IMR-90 (cell line): ENCODE measurements around the gene SEMA5A. TPM values are rescaled to one million over a fixed set of nuclear protein-coding genes. Genes with fewer than 3 reads are reported as not detected.
A peak's percentile ranks its signal among the peaks of the same experiment; 100 is the strongest.

Experiments
- ATAC-seq: fragments of 200-7000 bp; cut with Tn5 transposase; 2 replicates; pipeline ENCODE4 v1.9.1; 2020; ENCODE audit warnings: low read depth, mild to moderate bottlenecking, moderate library complexity
- BruUV-seq: library from RNA; stranded (reverse); fragments of 400-500 nt; replicated peaks from 2 replicates; lab custom pipeline; 2021; lab: Mats Ljungman, UMichigan
- CTCF ChIA-PET: fragments of 300-600 bp; formaldehyde crosslinking; extraction: SDS; loops from one replicate; lab custom pipeline; 2021; ENCODE audit warnings: antibody characterized with exemption; lab: Yijun Ruan, JAX
- POLR2A ChIA-PET: fragments of 300-600 bp; sonication (Branson Sonifier 250); formaldehyde crosslinking; loops from one replicate; lab custom pipeline; 2022; ENCODE audit warnings: antibody characterized with exemption; ENCODE audit not compliant: unreplicated experiment; lab: Charles Lee
- DNase-seq: peaks from one replicate; pipeline ENCODE4 v3.0.0; 2013
- H2AFZ ChIP-seq: replicated peaks from 2 replicates; pipeline ENCODE3; 2013; ENCODE audit warnings: low read length, mild to moderate bottlenecking; ENCODE audit not compliant: poor library complexity
- H2AK5ac ChIP-seq: 2 replicates; pipeline ENCODE4 v1.6.1; 2013; ENCODE audit warnings: low read depth, low read length, inconsistent platforms
- H2AK9ac ChIP-seq: replicated peaks from 2 replicates; pipeline ENCODE3; 2013; ENCODE audit warnings: mild to moderate bottlenecking, low read depth, low read length, moderate library complexity; ENCODE audit not compliant: poor library complexity
- H2BK120ac ChIP-seq: 2 replicates; pipeline ENCODE4 v1.6.1; 2013; ENCODE audit warnings: low read depth, low read length, inconsistent platforms
- H2BK15ac ChIP-seq: 3 replicates; pipeline ENCODE4 v1.6.1; 2013; ENCODE audit warnings: low read depth, low read length, inconsistent platforms
- H2BK20ac ChIP-seq: 2 replicates; pipeline ENCODE4 v1.6.1; 2013; ENCODE audit warnings: low read depth, mild to moderate bottlenecking, inconsistent platforms, low read length, moderate library complexity
- H2BK5ac ChIP-seq: 2 replicates; pipeline ENCODE4 v1.6.1; 2013; ENCODE audit warnings: mild to moderate bottlenecking, low read depth, low read length, inconsistent platforms; ENCODE audit not compliant: poor library complexity, severe bottlenecking
- H3K14ac ChIP-seq: replicated peaks from 2 replicates; pipeline ENCODE4 v1.6.1; 2013; ENCODE audit warnings: low read depth, low read length, inconsistent platforms
- H3K18ac ChIP-seq: 2 replicates; pipeline ENCODE4 v1.6.1; 2013; ENCODE audit warnings: low read depth, low read length, control low read depth
- H3K23ac ChIP-seq: 2 replicates; pipeline ENCODE4 v1.6.1; 2013; ENCODE audit warnings: low read depth, low read length, inconsistent platforms
- H3K27ac ChIP-seq: 2 replicates; pipeline ENCODE4 v1.5.1; 2013; ENCODE audit warnings: mild to moderate bottlenecking, control low read depth, low read length; ENCODE audit not compliant: insufficient read depth
- H3K27me3 ChIP-seq: 2 replicates; pipeline ENCODE4 v1.6.1; 2013; ENCODE audit warnings: low read length; ENCODE audit not compliant: control insufficient read depth, insufficient read depth
- H3K36me3 ChIP-seq: 2 replicates; pipeline ENCODE4 v1.6.1; 2013; ENCODE audit warnings: low read length, mixed read lengths; ENCODE audit not compliant: control insufficient read depth, insufficient read depth
- H3K4ac ChIP-seq: 2 replicates; pipeline ENCODE4 v1.6.1; 2013; ENCODE audit warnings: low read depth, low read length, inconsistent platforms
- H3K4me1 ChIP-seq: 2 replicates; pipeline ENCODE4 v1.6.1; 2013; ENCODE audit warnings: low read length, mixed read lengths; ENCODE audit not compliant: control insufficient read depth, insufficient read depth
- H3K4me2 ChIP-seq: 2 replicates; pipeline ENCODE4 v1.6.1; 2013; ENCODE audit warnings: low read depth, mild to moderate bottlenecking, control low read depth, low read length, moderate library complexity
- H3K4me3 ChIP-seq: 2 replicates; pipeline ENCODE4 v1.5.1; 2013; ENCODE audit warnings: low read depth, mild to moderate bottlenecking, control low read depth, low read length, moderate library complexity; ENCODE audit not compliant: insufficient read depth
- H3K56ac ChIP-seq: 2 replicates; pipeline ENCODE4 v1.6.1; 2013; ENCODE audit warnings: low read length, inconsistent platforms; ENCODE audit not compliant: insufficient read depth; ENCODE audit errors: extremely low read depth
- H3K79me1 ChIP-seq, 2 experiments: 2 replicates each; pipeline ENCODE4 v1.6.1; 2013; ENCODE audit warnings: low read length in 2 of 2, inconsistent platforms in 1 of 2, low read depth in 1 of 2
- H3K9ac ChIP-seq: 2 replicates; pipeline ENCODE4 v1.6.1; 2013; ENCODE audit warnings: low read depth, low read length, control low read depth
- H3K9me1 ChIP-seq: 2 replicates; pipeline ENCODE4 v1.6.1; 2013; ENCODE audit warnings: low read length, inconsistent platforms; ENCODE audit not compliant: insufficient read depth
- H3K9me3 ChIP-seq: 2 replicates; pipeline ENCODE4 v1.6.1; 2013; ENCODE audit warnings: low read length; ENCODE audit not compliant: control insufficient read depth, insufficient read depth
- H4K20me1 ChIP-seq: 2 replicates; pipeline ENCODE4 v1.6.1; 2013; ENCODE audit warnings: low read length, inconsistent platforms; ENCODE audit not compliant: insufficient read depth
- H4K5ac ChIP-seq: 2 replicates; pipeline ENCODE4 v1.6.1; 2013; ENCODE audit warnings: mild to moderate bottlenecking, low read depth, low read length, control low read depth
- H4K8ac ChIP-seq, 2 experiments: 2 replicates each; pipeline ENCODE4 v1.6.1; 2013; ENCODE audit warnings: low read depth in 2 of 2, low read length in 2 of 2, control low read depth in 1 of 2, inconsistent platforms in 1 of 2
- H4K91ac ChIP-seq: 2 replicates; pipeline ENCODE4 v1.6.1; 2013; ENCODE audit warnings: low read depth, low read length, inconsistent platforms; ENCODE audit not compliant: insufficient read depth
- CTCF ChIP-seq: conservative IDR thresholded peaks from 2 replicates; pipeline ENCODE4 v1.5.1; 2012; ENCODE audit warnings: mild to moderate bottlenecking, low read depth, low read length, improper control_type of control experiment
- FOS ChIP-seq: fragments of 150-350 bp; IDR thresholded peaks from 2 replicates; pipeline ENCODE4 v1.6.1; 2016; ENCODE audit warnings: low read depth, low read length
- MAFK ChIP-seq: IDR thresholded peaks from 2 replicates; pipeline ENCODE4 v1.6.1; 2012; ENCODE audit warnings: low read depth, low read length, improper control_type of control experiment
- MXI1 ChIP-seq: IDR thresholded peaks from 2 replicates; pipeline ENCODE4 v1.6.1; 2012; ENCODE audit warnings: low read depth, mild to moderate bottlenecking, low read length, moderate library complexity, borderline replicate concordance
- NFE2L2 ChIP-seq: fragments of 150-350 bp; IDR thresholded peaks from 2 replicates; pipeline ENCODE4 v1.6.1; 2016; ENCODE audit warnings: low read depth, mild to moderate bottlenecking, low read length
- RAD21 ChIP-seq: IDR thresholded peaks from 2 replicates; pipeline ENCODE4 v1.6.1; 2012; ENCODE audit warnings: low read length, improper control_type of control experiment
- USF2 ChIP-seq: fragments of 150-350 bp; IDR thresholded peaks from 2 replicates; pipeline ENCODE4 v1.6.1; 2017; ENCODE audit warnings: mild to moderate bottlenecking, antibody characterized with exemption, low read length, low read depth
- WGBS, 2 experiments: methylation state at CpG; one replicate each; pipeline versions ENCODE4 v1.1.5 to v1.1.7; 2013; ENCODE audit warnings: missing lambda C conversion rate in 2 of 2; ENCODE audit not compliant: insufficient read length in 1 of 2; ENCODE audit errors: extremely low coverage in 2 of 2; 5-methylcytosine and 5-hydroxymethylcytosine counted together
- dilution Hi-C: fragments of 300-500 bp; cut with HindIII; formaldehyde crosslinking; loops from one replicate; pipeline ENCODE4 v1.14.3; 2018; ENCODE audit warnings: low sequenced_read_pairs; ENCODE audit not compliant: unreplicated experiment
- in situ Hi-C: fragments of 300-500 bp; cut with MboI; formaldehyde crosslinking; loops from 3 replicates; pipeline ENCODE4 v1.14.3; 2019; ENCODE audit warnings: low sequenced_read_pairs, inconsistent platforms, mixed read lengths
- intact Hi-C: fragments of 100-400 bp; cut with micrococcal nuclease; formaldehyde crosslinking; loops from 2 replicates; pipeline ENCODE4 v1.10.0; 2022
- polyA plus RNA-seq, 3 experiments: library from polyadenylated mRNA; depleted of rRNA; stranded (reverse); fragments of >200 nt; gene quantifications; 2 replicates each; pipeline ENCODE4 v1.2.3, GENCODE V29; 2012; ENCODE audit warnings: low replicate concordance in 1 of 3
- total RNA-seq: library from RNA; depleted of rRNA; stranded (reverse); fragments of >200 nt; gene quantifications from 2 replicates; pipeline ENCODE4 v1.2.3, GENCODE V29; 2012

Gene SEMA5A
- total and polyA plus RNA-seq, 2 of the 4 experiments (the other 2 are of a cell fraction) = 8.2 to 9.9 TPM

- Histone ChIP-seq H2BK15ac (no peak overlapping the region), H3K23ac (no peak overlapping the region), H3K79me1 (peaks cover 0 to 20% of the 10 kb centered on the region in 2 experiments; a peak in 2 of 4 replicates), H2BK20ac (no peak overlapping the region), H4K20me1 (no peaks in the 10 kb centered on the region), H3K4me1 (peaks cover 4% of the 10 kb centered on the region), H2BK5ac (no peak overlapping the region), H2AK9ac (no peak overlapping the region), H3K14ac (0 out of 2 replicates have a peak overlapping the region, but pooled peaks have one; percentile 40), H3K4ac (no peak overlapping the region), H3K9me1 (peaks cover 17% of the 10 kb centered on the region), H3K36me3 (peaks cover 2% of the 10 kb centered on the region; the same call in 1 of the 2 replicates), H3K18ac (no peak overlapping the region), H4K8ac (no peak overlapping the region), H3K9ac (no peak overlapping the region), H2AK5ac (no peak overlapping the region), H3K27me3 (no peaks in the 10 kb centered on the region), H2BK120ac (no peak overlapping the region), H3K9me3 (no peaks in the 10 kb centered on the region), H3K4me3 (no peak overlapping the region), H4K91ac (no peak overlapping the region), H3K27ac (no peak overlapping the region), H3K4me2 (no peak overlapping the region), H2AFZ (no peak overlapping the region), H4K5ac (no peak overlapping the region), H3K56ac (no peak overlapping the region)
- no peak for DNase-seq
- BruUV-seq = no TSS peak
- no peak for ATAC-seq
- in situ Hi-C loops (no loop called here), dilution Hi-C loops (no loop called here), intact Hi-C loops (no loop called here)
- WGBS, 2 experiments = no CpG with 5 or more reads among the region's 2 CpGs
- no peak for TF ChIP-seq MXI1
- TF ChIP-seq MAFK = no peak
- no peak for TF ChIP-seq USF2
- TF ChIP-seq CTCF = no peak
- no peak for TF ChIP-seq NFE2L2
- no peak for TF ChIP-seq FOS
- no peak for TF ChIP-seq RAD21
- POLR2A ChIA-PET = interaction anchor here (0.7 kb wide), 1 partner anchor 382 kb away, joined by 3 read pairs; no protein-coding TSS in a partner anchor
- CTCF ChIA-PET = interaction anchor here (0.9 kb wide), 1 partner anchor 18 kb away, joined by 3 read pairs; no protein-coding TSS in a partner anchor
These were observed 312.8 kb downstream of the SEMA5A start for GRCh38 chr5:9233035-9233434.
